Hindlimb muscle (tissue), 1 donor: ENCODE measurements around the gene ZNF573. TPM values are rescaled to one million over a fixed set of nuclear protein-coding genes. Genes with fewer than 3 reads are reported as not detected.
"Not testable (repeated sequence)": the region's sequence is repeated elsewhere in the genome, so short reads cannot be mapped to it uniquely, and the experiment has no call there.

Source experiments
- DNase-seq: peaks from one replicate; pipeline ENCODE4 v3.0.0-alpha.2; 2013
- polyA plus RNA-seq: library from polyadenylated mRNA; unstranded; fragments of 120-200 nt; gene quantifications from one replicate; pipeline ENCODE4 v1.2.1, GENCODE V29; 2013; ENCODE audit not compliant: insufficient read length

The ZNF573 gene
- 11.9 TPM for polyA plus RNA-seq

DNA sequence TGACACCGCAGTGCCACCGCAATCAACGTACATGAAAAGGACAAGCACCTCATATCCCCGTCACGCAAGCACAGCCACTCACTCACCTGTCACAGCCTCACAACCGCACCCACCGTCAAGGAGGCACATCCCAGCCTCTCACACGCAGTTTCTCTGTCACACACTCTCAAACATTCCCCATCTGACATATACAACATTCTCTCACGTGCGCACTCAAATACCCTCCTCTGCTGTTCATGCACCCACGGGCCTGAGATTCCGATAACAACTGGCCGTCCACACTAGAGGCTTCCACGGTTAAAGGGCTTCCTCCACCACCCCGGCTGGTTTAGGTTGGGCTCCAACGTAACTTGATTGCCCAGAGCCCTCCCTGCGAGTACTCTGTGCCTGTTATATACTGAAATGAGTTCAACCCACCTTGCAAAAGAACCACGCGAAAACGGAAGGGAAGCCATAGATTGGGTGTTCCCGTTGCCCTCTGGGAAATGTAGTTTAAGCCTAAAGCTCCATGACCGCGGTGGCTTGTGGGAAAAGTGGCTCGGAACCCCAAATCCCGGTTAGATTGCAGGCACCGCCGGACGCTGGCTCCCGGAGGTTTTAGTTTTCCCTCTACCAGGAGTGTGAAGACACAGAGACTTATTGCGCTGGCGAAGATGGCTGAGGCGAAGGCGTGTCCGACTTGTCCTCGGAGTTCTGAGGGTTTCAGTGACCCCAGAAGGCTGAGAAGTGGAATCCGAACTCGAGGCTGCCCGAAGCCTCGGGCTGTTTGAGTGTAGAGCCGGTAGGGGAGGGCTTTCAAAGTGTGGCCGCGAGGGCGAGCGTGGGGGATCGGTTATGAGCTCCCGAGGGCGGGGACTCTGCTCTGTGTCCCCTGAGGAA lies at the start of gene ZNF573:
Gene ZNF573 (minus strand): TSS at position 460 of the 879 bp plus-strand sequence. CDS start 5,857 bp downstream, outside the sequence.
- peak; percentile 89 for DNase-seq

DNA sequence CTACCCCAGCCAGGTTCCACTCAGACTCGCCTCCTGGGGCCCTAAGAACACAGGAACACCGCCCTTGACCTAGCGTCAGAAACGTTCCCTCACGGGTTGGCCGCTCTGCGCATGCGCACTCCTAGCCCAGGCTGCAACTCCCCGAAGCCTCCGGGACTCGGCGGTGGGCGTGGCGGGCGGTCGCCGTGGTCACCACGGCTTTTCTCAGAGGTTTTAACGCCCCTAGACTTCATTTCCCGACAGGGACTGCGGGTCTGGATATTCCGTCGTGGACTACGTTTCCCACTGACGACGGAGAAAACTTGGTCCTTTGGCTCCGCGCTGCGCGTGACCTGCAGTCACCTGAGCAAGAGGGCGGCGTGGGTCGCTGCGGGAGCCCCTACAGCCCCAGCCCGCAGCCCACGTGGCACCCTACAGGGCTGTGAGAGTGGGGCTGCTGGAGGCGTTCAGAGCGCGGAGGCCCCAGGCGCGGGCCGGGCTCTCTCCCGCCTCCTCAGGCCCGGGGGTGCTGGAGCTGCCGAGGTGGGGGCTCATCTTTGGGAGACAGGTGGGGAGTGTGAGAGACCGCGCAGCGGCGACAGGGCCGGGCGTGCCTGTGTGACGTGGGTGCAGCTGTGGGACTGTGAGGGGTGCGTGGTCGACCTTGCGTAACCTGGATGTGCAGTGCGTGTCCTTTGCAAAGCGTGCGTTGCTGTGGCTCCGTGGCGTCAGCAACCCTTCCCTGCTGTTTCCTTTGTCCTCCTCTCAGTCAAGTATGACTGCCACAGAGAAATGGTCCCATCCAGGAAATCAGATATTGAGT lies 38.0 kb upstream of the ZNF573 start:
- peak; percentile 84 for DNase-seq

GRCh38 chr19:37815611-37816010 lies 36.2 kb upstream of the ZNF573 start:
- DNase-seq = not testable (repeated sequence)

GRCh38 chr19:37813340-37813739 lies 34.0 kb upstream of the ZNF573 start:
- no peak for DNase-seq

DNA sequence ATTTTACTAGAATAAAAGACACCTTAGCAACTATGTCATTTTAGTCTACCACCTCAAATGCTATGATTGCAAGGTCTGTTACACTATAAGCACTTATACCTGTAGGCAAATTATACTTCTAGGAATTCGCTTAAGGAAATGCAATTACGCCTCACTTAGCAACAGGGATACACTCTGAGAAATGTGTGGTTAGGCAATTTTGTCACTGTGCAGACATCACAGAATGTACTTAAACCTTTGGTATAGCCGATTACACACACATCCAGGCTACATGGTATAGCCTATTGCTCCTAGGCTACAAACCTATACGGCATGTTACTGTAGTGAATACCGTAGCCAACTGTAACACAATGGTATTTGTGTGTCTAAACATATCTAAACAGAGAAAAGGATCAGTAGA lies 30.0 kb upstream of the ZNF573 start:
- DNase-seq = no peak

- DNase-seq = no peak
Measured at GRCh38 chr19:37803249-37803840, 24.0 kb upstream of the ZNF573 start.

DNA sequence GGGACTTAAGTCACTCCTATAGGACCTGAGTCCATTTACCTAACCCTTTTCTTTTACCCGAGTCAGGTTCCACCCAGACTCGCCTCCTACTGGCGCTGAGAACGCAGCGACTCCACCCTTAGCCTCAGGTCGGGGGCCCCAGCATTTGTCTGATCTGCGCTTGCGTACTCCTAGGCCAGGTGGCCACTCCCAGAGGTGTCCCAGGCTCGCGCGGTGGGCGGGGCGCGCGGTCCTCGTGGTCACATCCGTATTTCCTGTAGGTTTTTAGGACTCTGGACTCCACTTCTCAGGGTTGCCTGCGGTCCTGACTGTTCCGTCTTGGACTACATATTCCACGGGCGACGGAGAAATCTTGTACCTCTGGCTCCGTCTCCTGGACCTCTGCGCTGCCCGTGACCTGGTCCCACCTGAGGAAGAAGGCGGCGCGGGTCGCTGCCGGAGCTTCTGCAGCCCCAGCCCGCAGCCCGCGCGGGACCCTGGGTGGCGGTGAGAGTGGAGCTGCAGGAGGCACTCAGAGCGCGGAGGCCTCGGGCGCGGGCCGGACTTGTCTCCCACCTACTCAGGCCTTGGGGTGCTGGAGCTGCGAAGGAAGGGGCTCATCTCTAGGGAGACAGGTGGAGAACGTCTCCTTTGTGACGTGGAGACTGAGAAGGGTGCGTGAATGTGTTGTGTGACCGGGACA lies 11.0 kb upstream of the ZNF573 start:
- DNase-seq = no peak

GRCh38 chr19:37778613-37779126 lies 716 bp downstream of the ZNF573 start:
- peak; percentile 0 for DNase-seq

GRCh38 chr19:37770985-37771384 lies 8.4 kb downstream of the ZNF573 start:
- DNase-seq = no peak

DNA sequence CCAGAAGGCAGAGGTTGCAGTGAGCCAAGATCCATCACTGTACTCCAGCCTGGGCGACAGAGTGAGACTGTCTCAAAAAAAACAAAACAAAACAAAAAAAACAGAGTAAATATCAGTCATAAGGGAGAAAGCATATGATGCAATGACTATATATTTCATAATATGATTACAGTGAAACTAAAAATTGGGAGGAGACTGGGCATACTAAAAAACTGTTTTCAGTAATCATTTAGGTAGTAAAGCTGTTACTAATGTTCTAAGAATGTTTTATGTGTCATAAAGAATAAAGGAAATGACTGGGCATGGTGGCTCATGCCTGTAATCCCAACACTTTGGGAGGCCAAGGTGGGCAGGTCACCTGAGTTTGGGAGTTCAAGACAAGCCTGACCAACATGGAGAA lies 15.9 kb downstream of the ZNF573 start:
- no peak for DNase-seq

DNA sequence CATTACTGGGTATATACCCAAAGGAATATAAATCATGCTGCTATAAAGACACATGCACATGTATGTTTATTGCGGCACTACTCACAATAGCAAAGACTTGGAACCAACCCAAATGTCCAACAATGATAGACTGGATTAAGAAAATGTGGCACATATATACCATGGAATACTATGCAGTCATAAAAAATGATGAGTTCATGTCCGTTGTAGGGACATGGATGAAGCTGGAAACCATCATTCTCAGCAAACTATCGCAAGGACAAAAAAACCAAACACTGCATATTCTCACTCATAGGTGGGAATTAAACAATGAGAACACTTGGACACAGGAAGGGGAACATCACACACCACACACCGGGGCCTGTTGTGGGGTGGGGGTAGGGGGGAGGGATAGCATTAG lies 21.7 kb downstream of the ZNF573 start:
- DNase-seq = not testable (repeated sequence)

- no peak for DNase-seq
Measured at GRCh38 chr19:37738371-37738770, 41.0 kb downstream of the ZNF573 start.

- no peak for DNase-seq
Measured at GRCh38 chr19:37725181-37725580, 54.2 kb downstream of the ZNF573 start.

DNA sequence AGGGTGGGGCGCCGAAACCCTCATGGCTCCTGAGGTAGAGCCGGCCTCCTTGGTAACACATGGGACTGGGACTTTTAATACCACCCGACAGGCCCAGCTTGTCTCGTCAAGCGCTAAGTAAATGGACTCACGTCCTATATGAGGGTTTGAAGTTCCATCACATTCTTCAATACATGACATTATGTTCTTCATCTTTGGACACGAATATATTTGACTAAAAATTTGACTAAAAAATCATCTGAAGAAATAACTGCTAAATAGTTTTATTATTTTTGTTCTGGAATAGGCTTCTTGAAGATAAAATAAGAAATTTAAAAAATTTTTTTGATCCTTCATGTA lies 59.5 kb downstream of the ZNF573 start:
- DNase-seq = no peak

GRCh38 chr19:37719111-37719926 lies 60.1 kb downstream of the ZNF573 start, which contains the start of gene ZNF607:
TSS of gene ZNF607 (minus strand) at chr19:37719761. CDS start at chr19:37711618, 8,143 bp downstream.
- peak; percentile 92 for DNase-seq

DNA sequence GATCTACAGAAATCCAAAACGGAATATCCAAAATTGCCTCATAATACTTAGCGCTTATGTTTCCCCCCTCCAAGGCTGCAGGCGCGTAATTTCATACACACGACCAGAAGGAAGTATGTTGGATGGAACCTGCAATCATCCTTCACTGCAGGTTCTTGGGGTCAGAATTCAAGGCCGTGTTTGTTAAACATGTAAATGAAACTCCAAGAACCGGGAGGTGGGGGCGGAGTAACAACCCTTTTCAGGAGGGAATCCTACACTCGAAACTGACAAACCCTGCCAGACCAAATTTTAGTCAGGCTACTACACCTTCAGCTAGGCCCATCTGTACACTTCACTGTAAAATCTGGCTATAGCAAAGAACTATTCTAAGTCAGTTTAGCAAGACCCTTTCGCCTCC lies 61.1 kb downstream of the ZNF573 start:
- DNase-seq = no peak

DNA sequence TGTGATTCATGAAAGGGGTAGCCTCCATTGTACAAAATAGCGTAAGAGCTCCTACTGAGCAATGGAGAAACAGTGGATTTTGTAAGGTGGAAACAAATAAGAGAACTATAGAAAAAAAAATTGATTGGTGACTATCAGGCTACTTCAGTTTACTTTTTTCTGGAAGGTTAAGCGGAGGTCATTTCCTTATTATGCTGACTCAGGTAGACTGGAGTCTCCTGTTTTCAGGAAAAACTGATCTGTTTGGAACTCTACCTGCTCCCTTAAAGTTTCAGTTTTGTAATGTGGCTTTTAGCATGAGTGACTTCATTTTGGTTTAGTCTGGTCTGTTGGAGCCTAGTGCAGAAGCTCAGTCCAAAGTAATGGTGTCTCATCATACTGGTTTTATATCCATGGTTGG lies 63.2 kb downstream of the ZNF573 start:
- DNase-seq = no peak

DNA sequence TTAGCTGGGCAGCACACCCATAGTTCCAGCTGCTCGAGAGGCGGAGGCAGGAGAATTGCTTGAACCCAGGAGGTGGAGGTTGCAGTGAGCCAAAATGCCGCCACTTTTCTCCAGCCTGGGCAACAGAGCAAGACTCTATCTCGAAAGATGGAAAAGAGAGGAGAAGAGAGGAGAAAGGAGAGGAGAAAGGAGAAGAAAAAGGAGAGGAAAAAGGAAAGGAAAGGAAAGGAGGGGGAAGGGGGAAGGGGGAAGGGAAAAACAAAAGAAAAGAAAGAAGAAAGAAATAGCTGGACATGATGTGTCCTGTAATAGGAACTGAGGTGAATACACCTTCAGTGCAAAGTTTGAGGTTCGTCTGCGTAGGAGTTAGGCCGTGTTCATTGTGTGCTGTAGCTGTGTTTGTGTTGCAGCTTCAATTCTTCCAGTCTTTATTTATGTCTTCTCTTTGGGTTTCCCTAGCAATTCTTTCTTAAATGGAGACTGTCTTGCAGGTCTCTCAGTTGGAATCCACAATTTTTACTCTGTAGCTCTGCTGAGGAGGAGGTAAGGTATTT lies 73.3 kb downstream of the ZNF573 start:
- no peak for DNase-seq

DNA sequence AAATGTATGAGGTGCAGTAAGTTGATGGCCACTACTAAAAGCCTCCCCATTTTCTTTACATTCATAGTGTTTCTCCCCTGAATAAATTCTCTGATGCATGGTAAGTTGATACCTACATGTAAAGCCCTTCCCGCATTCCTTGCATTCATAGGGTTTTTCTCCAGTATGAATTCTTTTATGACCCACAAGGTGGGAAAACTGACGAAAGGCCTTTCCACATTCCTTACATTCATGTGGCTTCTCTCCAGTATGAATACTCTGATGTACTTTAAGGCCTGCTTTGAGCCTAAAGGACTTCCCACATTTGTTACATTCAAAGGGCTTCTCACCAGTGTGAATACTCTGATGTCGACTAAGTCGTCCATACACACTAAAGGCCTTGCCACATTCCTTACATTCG lies 80.3 kb downstream of the ZNF573 start:
- no peak for DNase-seq

- DNase-seq = no peak
Measured at GRCh38 chr19:37698216-37698615, 81.2 kb downstream of the ZNF573 start.
